ENCODE results near the gene CCDC83.

Gene CCDC83

DNA sequence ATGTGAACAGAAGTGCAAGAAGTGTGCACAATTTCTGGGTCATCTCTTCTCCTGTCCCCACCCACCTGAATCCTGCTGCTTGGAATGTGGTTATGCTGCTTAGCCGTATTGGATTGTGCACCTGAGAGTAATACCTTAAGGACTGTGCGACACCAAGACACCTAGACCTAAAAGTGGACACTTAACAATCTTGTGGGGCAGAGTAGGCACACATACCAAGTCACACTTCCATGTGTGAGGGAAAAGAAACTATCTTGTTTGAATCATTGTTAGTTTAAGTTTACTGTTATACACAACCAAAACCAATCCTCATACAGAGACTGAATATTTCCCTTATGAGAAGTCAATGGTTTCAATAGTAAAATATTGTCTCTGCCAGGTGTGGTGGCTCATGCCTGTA is 93.7 kb downstream of the CCDC83 start:
- POLR2A ChIA-PET: no interaction called here
- TF ChIP-seq ZNF138 (tag by site-specific recombination; IDR thresholded peaks at IDR 0.05; ENCODE audit: borderline replicate concordance) (no peak), ZBTB10 (tag by site-specific recombination; IDR thresholded peaks at IDR 0.05) (no peak), GLI2 (tag by site-specific recombination; IDR thresholded peaks at IDR 0.05; ENCODE audit: borderline replicate concordance, low read depth) (no peak), HOXA7 (CRISPR knock-in tag; IDR thresholded peaks at IDR 0.05; ENCODE audit: borderline replicate concordance) (no peak), ZNF571 (tag by site-specific recombination; IDR thresholded peaks at IDR 0.05) (no peak), ZNF837 (tag by site-specific recombination; IDR thresholded peaks at IDR 0.05) (no peak), KLF7 (tag by site-specific recombination; IDR thresholded peaks at IDR 0.05; ENCODE audit: borderline replicate concordance) (no peak), TCF7L2 (IDR thresholded peaks at IDR 0.05; ENCODE audit: borderline replicate concordance, low read depth, low read length) (no peak), ZIC2 (tag by site-specific recombination; IDR thresholded peaks at IDR 0.05) (no peak), ZNF548 (tag by site-specific recombination; IDR thresholded peaks at IDR 0.05) (no peak), ZNF214 (tag by site-specific recombination; IDR thresholded peaks at IDR 0.05; ENCODE audit: borderline replicate concordance) (no peak), ZNF76 (tag by site-specific recombination; IDR thresholded peaks at IDR 0.05; ENCODE audit: borderline replicate concordance, low read depth) (no peak), GLI4 (tag by site-specific recombination; IDR thresholded peaks at IDR 0.05) (no peak)
- Histone ChIP-seq H3K4me1 (ENCODE audit: control insufficient read depth, insufficient read depth, low read length) (no peaks in the 10 kb centered on the region), H3K9me3 (ENCODE audit: control insufficient read depth, insufficient read depth, low read depth, low read length) (no peaks in the 10 kb centered on the region), H3K27ac (ENCODE audit: extremely low read depth, low read depth, low read length) (no peak overlapping the region), H3K36me3 (ENCODE audit: control insufficient read depth in 2 of 2, insufficient read depth in 1 of 2, low read length in 2 of 2) (peaks cover 0 to 2% of the 10 kb centered on the region in 2 experiments; a peak in 1 of 3 replicates), H3K4me3 (ENCODE audit: low read depth, low read length) (no peak overlapping the region)
- CTCF ChIA-PET: no interaction called here

DNA sequence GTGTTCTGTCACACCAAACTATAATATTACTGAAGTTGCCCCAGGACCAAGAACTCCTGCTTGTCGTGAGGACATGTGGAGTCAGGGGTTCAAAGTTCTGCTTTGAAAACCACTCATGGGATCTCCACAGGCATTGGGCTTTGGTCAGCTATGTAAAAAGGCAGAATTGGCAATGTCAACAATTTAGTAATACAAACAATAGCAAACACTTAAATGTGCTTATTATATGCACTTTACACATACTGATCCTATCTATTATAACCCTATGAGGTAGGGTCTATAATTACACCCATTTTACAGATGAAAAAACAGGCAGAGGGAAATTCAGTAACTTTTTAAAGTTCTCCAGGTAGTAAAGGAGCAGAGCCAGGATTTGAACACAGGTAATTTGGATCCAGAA is 94.6 kb downstream of the CCDC83 start:
- no peaks in the 10 kb centered on the region for H3K4me1 ChIP-seq (ENCODE audit: control insufficient read depth, insufficient read depth, low read length)
- TF ChIP-seq ZNF776 (tag by site-specific recombination; IDR thresholded peaks at IDR 0.05; ENCODE audit: borderline replicate concordance) (no peak), ZNF670 (tag by site-specific recombination; IDR thresholded peaks at IDR 0.05; ENCODE audit: low read depth) (no peak), ZBTB1 (tag by site-specific recombination; IDR thresholded peaks at IDR 0.05) (no peak), MZF1 (tag by site-specific recombination; IDR thresholded peaks at IDR 0.05; ENCODE audit: borderline replicate concordance) (no peak), ZSCAN30 (tag by site-specific recombination; IDR thresholded peaks at IDR 0.05) (no peak), GLI2 (tag by site-specific recombination; IDR thresholded peaks at IDR 0.05; ENCODE audit: borderline replicate concordance, low read depth) (no peak), ZNF596 (tag by site-specific recombination; IDR thresholded peaks at IDR 0.05) (no peak), ZNF629 (tag by site-specific recombination; IDR thresholded peaks at IDR 0.05) (no peak), ZNF571 (tag by site-specific recombination; IDR thresholded peaks at IDR 0.05) (no peak), ZNF391 (tag by site-specific recombination; IDR thresholded peaks at IDR 0.05; ENCODE audit: borderline replicate concordance, low read depth) (no peak), ZNF19 (tag by site-specific recombination; IDR thresholded peaks at IDR 0.05; ENCODE audit: low read depth) (no peak), PATZ1 (tag by site-specific recombination; IDR thresholded peaks at IDR 0.05) (no peak), ZEB2 (tag by site-specific recombination; IDR thresholded peaks at IDR 0.05) (no peak)
- no peak overlapping the region for H3K4me3 ChIP-seq (ENCODE audit: low read depth, low read length)
- ChIA-PET POLR2A (no interaction called here), CTCF (no interaction called here)
- no peak overlapping the region for H3K27ac ChIP-seq (ENCODE audit: extremely low read depth, low read depth, low read length)
- no peaks in the 10 kb centered on the region for H3K9me3 ChIP-seq (ENCODE audit: control insufficient read depth, insufficient read depth, low read depth, low read length)
- H3K36me3 ChIP-seq (ENCODE audit: control insufficient read depth in 2 of 2, insufficient read depth in 1 of 2, low read length in 2 of 2): peaks cover 0 to 10% of the 10 kb centered on the region in 2 experiments; a peak in 1 of 3 replicates

Data from HEK293 (cell line).